ENCODE data around the gene FGGY. TPM values are rescaled to one million over a fixed set of nuclear protein-coding genes. Genes with fewer than 3 reads are reported as not detected.

Gene FGGY
- total RNA-seq, 2 donors from 2014 or later, result 16.0 to 21.8 TPM

GRCh38 chr1:59683197-59683596, 386.3 kb downstream of the FGGY start:
- no peak for TF ChIP-seq CTCF (IDR thresholded peaks at IDR 0.05)
- Histone ChIP-seq H3K36me3 (no peaks in the 10 kb centered on the region), H3K9me3 (no peaks in the 10 kb centered on the region), H3K27me3 (no peaks in the 10 kb centered on the region), H3K27ac (no peak overlapping the region), H3K4me1 (peaks cover 0 to 9% of the 10 kb centered on the region in 2 donors), H3K4me3 (no peak overlapping the region)
- no peak for DNase-seq (ENCODE audit: low spot score)

- H3K27me3 ChIP-seq, result no peaks in the 10 kb centered on the region
- TF ChIP-seq CTCF (IDR thresholded peaks at IDR 0.05), result no peak
- DNase-seq (ENCODE audit: low spot score), result no peak
- H3K4me1 ChIP-seq, result no peaks in the 10 kb centered on the region
- no peak overlapping the region for H3K27ac ChIP-seq
- H3K36me3 ChIP-seq, result no peaks in the 10 kb centered on the region
- H3K9me3 ChIP-seq, result no peaks in the 10 kb centered on the region
- no peak overlapping the region for H3K4me3 ChIP-seq
Observed at GRCh38 chr1:59684698-59685097, 387.8 kb downstream of the FGGY start.

GRCh38 chr1:59685101-59685500, 388.2 kb downstream of the FGGY start:
- Histone ChIP-seq H3K27me3 (no peaks in the 10 kb centered on the region), H3K9me3 (no peaks in the 10 kb centered on the region), H3K36me3 (no peaks in the 10 kb centered on the region), H3K27ac (no peak overlapping the region), H3K4me3 (no peak overlapping the region), H3K4me1 (no peaks in the 10 kb centered on the region)
- no peak for DNase-seq (ENCODE audit: low spot score)
- TF ChIP-seq CTCF (IDR thresholded peaks at IDR 0.05), result no peak

GRCh38 chr1:59685666-59686065, 388.8 kb downstream of the FGGY start:
- no peak for TF ChIP-seq CTCF (IDR thresholded peaks at IDR 0.05)
- H3K4me1 ChIP-seq, result no peaks in the 10 kb centered on the region
- no peaks in the 10 kb centered on the region for H3K36me3 ChIP-seq
- no peak overlapping the region for H3K27ac ChIP-seq
- no peaks in the 10 kb centered on the region for H3K9me3 ChIP-seq
- H3K27me3 ChIP-seq, result no peaks in the 10 kb centered on the region
- no peak for DNase-seq (ENCODE audit: low spot score)
- no peak overlapping the region for H3K4me3 ChIP-seq

- DNase-seq (ENCODE audit: low spot score), result no peak
- no peak overlapping the region for H3K4me3 ChIP-seq
- TF ChIP-seq CTCF (IDR thresholded peaks at IDR 0.05), result no peak
- H3K4me1 ChIP-seq, result peaks cover 0 to 4% of the 10 kb centered on the region in 2 donors
- H3K36me3 ChIP-seq, result no peaks in the 10 kb centered on the region
- no peak overlapping the region for H3K27ac ChIP-seq
- H3K27me3 ChIP-seq, result no peaks in the 10 kb centered on the region
- H3K9me3 ChIP-seq, result no peaks in the 10 kb centered on the region
Observed at GRCh38 chr1:59686170-59686569, 389.3 kb downstream of the FGGY start.

GRCh38 chr1:59686574-59686973, 389.7 kb downstream of the FGGY start:
- Histone ChIP-seq H3K9me3 (no peaks in the 10 kb centered on the region), H3K27ac (no peak overlapping the region), H3K4me1 (peaks cover 0 to 6% of the 10 kb centered on the region in 2 donors), H3K27me3 (no peaks in the 10 kb centered on the region), H3K36me3 (no peaks in the 10 kb centered on the region), H3K4me3 (no peak overlapping the region)
- DNase-seq (ENCODE audit: low spot score), result no peak
- TF ChIP-seq CTCF (IDR thresholded peaks at IDR 0.05), result no peak
